ENCODE results near the gene PCDHA9.
"Not testable (repeated sequence)": the region's sequence is repeated elsewhere in the genome, so short reads cannot be mapped to it uniquely, and the experiment has no call there.

DNA sequence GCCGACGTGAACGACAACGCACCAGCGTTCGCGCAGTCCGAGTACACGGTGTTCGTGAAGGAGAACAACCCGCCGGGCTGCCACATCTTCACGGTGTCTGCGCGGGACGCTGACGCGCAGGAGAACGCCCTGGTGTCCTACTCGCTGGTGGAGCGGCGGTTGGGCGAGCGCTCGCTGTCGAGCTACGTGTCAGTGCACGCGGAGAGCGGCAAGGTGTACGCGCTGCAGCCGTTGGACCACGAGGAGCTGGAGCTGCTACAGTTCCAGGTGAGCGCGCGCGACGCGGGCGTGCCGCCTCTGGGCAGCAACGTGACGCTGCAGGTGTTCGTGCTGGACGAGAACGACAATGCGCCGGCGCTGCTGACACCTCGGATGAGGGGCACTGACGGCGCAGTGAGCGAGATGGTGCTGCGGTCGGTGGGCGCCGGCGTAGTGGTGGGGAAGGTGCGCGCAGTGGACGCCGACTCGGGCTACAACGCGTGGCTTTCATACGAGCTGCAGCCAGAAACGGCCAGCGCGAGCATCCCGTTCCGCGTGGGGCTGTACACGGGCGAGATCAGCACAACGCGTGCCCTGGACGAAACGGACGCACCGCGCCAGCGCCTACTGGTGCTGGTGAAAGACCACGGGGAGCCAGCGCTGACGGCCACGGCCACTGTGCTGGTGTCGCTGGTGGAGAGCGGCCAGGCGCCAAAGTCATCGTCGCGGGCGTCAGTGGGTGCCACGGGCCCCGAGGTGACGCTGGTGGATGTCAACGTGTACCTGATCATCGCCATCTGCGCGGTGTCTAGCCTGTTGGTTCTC is 1.9 kb downstream of the PCDHA9 start:
- TF ChIP-seq POLR2A (IDR thresholded peaks at IDR 0.05), result not testable (repeated sequence)
- TF ChIP-seq, protein P1, sequence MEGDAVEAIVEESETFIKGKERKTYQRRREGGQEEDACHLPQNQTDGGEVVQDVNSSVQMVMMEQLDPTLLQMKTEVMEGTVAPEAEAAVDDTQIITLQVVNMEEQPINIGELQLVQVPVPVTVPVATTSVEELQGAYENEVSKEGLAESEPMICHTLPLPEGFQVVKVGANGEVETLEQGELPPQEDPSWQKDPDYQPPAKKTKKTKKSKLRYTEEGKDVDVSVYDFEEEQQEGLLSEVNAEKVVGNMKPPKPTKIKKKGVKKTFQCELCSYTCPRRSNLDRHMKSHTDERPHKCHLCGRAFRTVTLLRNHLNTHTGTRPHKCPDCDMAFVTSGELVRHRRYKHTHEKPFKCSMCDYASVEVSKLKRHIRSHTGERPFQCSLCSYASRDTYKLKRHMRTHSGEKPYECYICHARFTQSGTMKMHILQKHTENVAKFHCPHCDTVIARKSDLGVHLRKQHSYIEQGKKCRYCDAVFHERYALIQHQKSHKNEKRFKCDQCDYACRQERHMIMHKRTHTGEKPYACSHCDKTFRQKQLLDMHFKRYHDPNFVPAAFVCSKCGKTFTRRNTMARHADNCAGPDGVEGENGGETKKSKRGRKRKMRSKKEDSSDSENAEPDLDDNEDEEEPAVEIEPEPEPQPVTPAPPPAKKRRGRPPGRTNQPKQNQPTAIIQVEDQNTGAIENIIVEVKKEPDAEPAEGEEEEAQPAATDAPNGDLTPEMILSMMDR (IDR thresholded peaks at IDR 0.05), result not testable (repeated sequence)
